HepG2 (cell line): ENCODE measurements around the gene DCP1B. TPM values are rescaled to one million over a fixed set of nuclear protein-coding genes. Genes with fewer than 3 reads are reported as not detected.

ENCODE experiments used
- ATAC-seq: fragments of 200-7000 bp; cut with Tn5 transposase; 3 replicates; pipeline ENCODE4 v1.9.1; 2020; ENCODE audit warnings: mild to moderate bottlenecking, moderate library complexity
- BruUV-seq: library from RNA; stranded (reverse); fragments of 400-500 nt; replicated peaks from 2 replicates; lab custom pipeline; 2021; lab: Mats Ljungman, UMichigan
- CTCF ChIA-PET: fragments of 300-600 bp; formaldehyde crosslinking; extraction: SDS; loops from one replicate; lab custom pipeline; 2021; ENCODE audit warnings: low total read pairs, inconsistent platforms, low intra/inter-chr PET ratio; lab: Yijun Ruan, JAX
- POLR2A ChIA-PET: fragments of 350-600 bp; sonication (Branson Sonifier 250); formaldehyde crosslinking; loops from one replicate; lab custom pipeline; 2020; ENCODE audit warnings: antibody characterized with exemption, inconsistent platforms; lab: Yijun Ruan, JAX
- DNase-seq: peaks from one replicate; pipeline ENCODE4 v3.0.0-alpha.2; 2015; ENCODE audit warnings: low spot score
- FAIRE-seq: peaks from 3 replicates; lab custom pipeline; 2011; peaks lifted over from hg19 to GRCh38; lab: Jason Lieb, UNC
- H2AFZ ChIP-seq: one replicate; pipeline ENCODE4 v1.6.1; 2011; ENCODE audit warnings: low read length, inconsistent platforms
- H3K27ac ChIP-seq: fragments of 300-600 bp; 3 replicates; pipeline ENCODE4 v1.8.0; 2011; ENCODE audit warnings: mixed run types, mild to moderate bottlenecking, mixed read lengths, low read length, inconsistent platforms; ENCODE audit not compliant: insufficient read depth; ENCODE audit errors: extremely low read length
- H3K27me3 ChIP-seq, 2 experiments: fragments of 200-600 bp in 1 of 2; 2 replicates in 1 of 2; 3 replicates in 1 of 2; pipeline versions ENCODE4 v1.6.0 to v1.8.0; 2011; ENCODE audit warnings: low read length in 2 of 2, mild to moderate bottlenecking in 2 of 2, moderate library complexity in 2 of 2, inconsistent platforms in 1 of 2; ENCODE audit not compliant: insufficient read depth in 2 of 2, control insufficient read depth in 1 of 2
- H3K36me3 ChIP-seq, 2 experiments: fragments of 200-600 bp in 1 of 2; replicated peaks in 1 of 2; 2 replicates in 1 of 2; 3 replicates in 1 of 2; pipeline versions ENCODE4 v1.5.1 to v1.8.0; 2011; ENCODE audit warnings: low read length in 2 of 2, inconsistent platforms in 1 of 2; ENCODE audit not compliant: insufficient read depth in 2 of 2, control insufficient read depth in 1 of 2
- H3K4me1 ChIP-seq: 2 replicates; pipeline ENCODE4 v1.5.1; 2012; ENCODE audit warnings: low read length, inconsistent platforms; ENCODE audit not compliant: insufficient read depth
- H3K4me2 ChIP-seq: 2 replicates; pipeline ENCODE4 v1.6.0; 2011; ENCODE audit warnings: low read depth, low read length, inconsistent platforms
- H3K4me3 ChIP-seq, 3 experiments: fragments of 200-600 bp in 1 of 3; sonication (generic), shearing (Covaris generic) in 1 of 3; replicated peaks in 1 of 3; 2 replicates each; pipeline ENCODE4 v1.5.1; 2011 to 2016; ENCODE audit warnings: low read length in 3 of 3, inconsistent platforms in 2 of 3, low read depth in 2 of 3, mild to moderate bottlenecking in 2 of 3, control low read depth in 1 of 3, mixed read lengths in 1 of 3; ENCODE audit not compliant: insufficient read depth in 1 of 3
- H3K79me2 ChIP-seq: one replicate; pipeline ENCODE4 v1.6.1; 2011; ENCODE audit warnings: low read length, inconsistent platforms; ENCODE audit not compliant: insufficient read depth
- H3K9ac ChIP-seq: 2 replicates; pipeline ENCODE4 v1.6.0; 2011; ENCODE audit warnings: mild to moderate bottlenecking, low read depth, low read length, inconsistent platforms; ENCODE audit not compliant: insufficient read depth
- H3K9me3 ChIP-seq: 2 replicates; pipeline ENCODE4 v1.5.1; 2012; ENCODE audit warnings: mild to moderate bottlenecking, low read length
- H4K20me1 ChIP-seq: 2 replicates; pipeline ENCODE4 v1.6.0; 2011; ENCODE audit warnings: inconsistent platforms, mild to moderate bottlenecking, low read length, moderate library complexity; ENCODE audit not compliant: insufficient read depth
- BHLHE40 ChIP-seq: IDR thresholded peaks from 2 replicates; pipeline ENCODE4 v1.6.1; 2011; ENCODE audit warnings: low read length, improper control_type of control experiment
- DMAP1 ChIP-seq: IDR thresholded peaks from 2 replicates; pipeline ENCODE4 v1.6.1; 2016
- FOXK1 ChIP-seq: sonication (generic); formaldehyde crosslinking; IDR thresholded peaks from 2 replicates; pipeline ENCODE4 v1.4.0; 2020; ENCODE audit warnings: low read depth, missing genetic modification reagents, borderline replicate concordance
- HOXD1 ChIP-seq: sonication (generic); formaldehyde crosslinking; IDR thresholded peaks from 2 replicates; pipeline ENCODE4 v1.5.0; 2020; ENCODE audit warnings: missing genetic modification reagents
- PLRG1 ChIP-seq: fragments of 450-650 bp; conservative IDR thresholded peaks from 2 replicates; pipeline ENCODE4 v1.6.1; 2016
- PTBP1 ChIP-seq: fragments of 200-400 bp; formaldehyde crosslinking; IDR thresholded peaks from 2 replicates; pipeline ENCODE4 v1.6.1; 2018; ENCODE audit warnings: low read length, low read depth; ENCODE audit not compliant: poor library complexity, severe bottlenecking
- STAG1 ChIP-seq: sonication (generic); formaldehyde crosslinking; IDR thresholded peaks from 2 replicates; pipeline ENCODE4 v1.4.0; 2020; ENCODE audit warnings: missing genetic modification reagents
- TBX3 ChIP-seq: fragments of 450-650 bp; IDR thresholded peaks from 2 replicates; pipeline ENCODE4 v1.6.1; 2017; ENCODE audit warnings: antibody characterized with exemption, mild to moderate bottlenecking, inconsistent platforms, borderline replicate concordance
- ZNF468 ChIP-seq: sonication (generic); formaldehyde crosslinking; IDR thresholded peaks from 2 replicates; pipeline ENCODE4 v1.8.0; 2022; ENCODE audit warnings: mild to moderate bottlenecking, moderate library complexity, missing genetic modification reagents
- ZNF546 ChIP-seq: sonication (generic); formaldehyde crosslinking; conservative IDR thresholded peaks from 2 replicates; pipeline ENCODE4 v1.8.1; 2023; ENCODE audit warnings: mild to moderate bottlenecking, missing genetic modification reagents
- WGBS: methylation state at CpG from one replicate; pipeline ENCODE4 v1.1.6; 2017; ENCODE audit warnings: low lambda C conversion rate; 5-methylcytosine and 5-hydroxymethylcytosine counted together
- in situ Hi-C: cut with HindIII; loops from 2 replicates; pipeline ENCODE4 v1.10.0; 2017; ENCODE audit warnings: low pct_unique_long_range_greater_than_20kb; ENCODE audit not compliant: extremely low pct_ligation_motif_present
- intact Hi-C: fragments of 100-400 bp; cut with micrococcal nuclease; formaldehyde crosslinking; loops from one replicate; pipeline ENCODE4 v1.10.0; 2022; ENCODE audit not compliant: unreplicated experiment
- polyA plus RNA-seq, 8 experiments: library from polyadenylated mRNA; depleted of rRNA in 3 of 8; stranded (reverse) in 7 of 8; unstranded in 1 of 8; fragments of >200 nt; fragmentation: Illumina TruSeq in 4 of 8; extraction: Trizol in 4 of 8; gene quantifications; 2 replicates each; pipeline versions ENCODE4 v1.2.1 to v1.2.3, GENCODE V29; 2011 to 2016; ENCODE audit warnings: low read depth in 4 of 8, missing spikeins in 1 of 8, mixed read lengths in 1 of 8; ENCODE audit not compliant: insufficient read depth in 1 of 8
- total RNA-seq, 5 experiments: library from RNA; depleted of rRNA; stranded (reverse); fragments of >200 nt; fragmentation: Illumina TruSeq; extraction: Trizol; gene quantifications; 2 replicates each; pipeline ENCODE4 v1.2.3, GENCODE V29; 2016; ENCODE audit warnings: low read depth in 1 of 5
- TF ChIP-seq, protein P1 (sequence below): sonication (generic); formaldehyde crosslinking; IDR thresholded peaks from 2 replicates; pipeline ENCODE4 v1.4.0; 2020; ENCODE audit warnings: missing genetic modification reagents
- TF ChIP-seq, protein P2 (sequence below): sonication (generic); formaldehyde crosslinking; IDR thresholded peaks from 2 replicates; pipeline ENCODE4; 2020; ENCODE audit warnings: missing genetic modification reagents, mild to moderate bottlenecking, borderline replicate concordance
- TF ChIP-seq, protein P3 (sequence below), 2 experiments: fragments of 450-650 bp in 1 of 2; sonication (generic) in 1 of 2; formaldehyde crosslinking; IDR thresholded peaks; 2 replicates each; pipeline versions ENCODE4 v1.5.0 to v1.8.0; 2020 to 2022; ENCODE audit warnings: mild to moderate bottlenecking in 1 of 2, missing genetic modification reagents in 1 of 2
- TF ChIP-seq, protein P4 (sequence below): sonication (generic); formaldehyde crosslinking; IDR thresholded peaks from 2 replicates; pipeline ENCODE4 v1.4.0; 2020; ENCODE audit warnings: mild to moderate bottlenecking, missing genetic modification reagents

Gene DCP1B
- total and polyA plus RNA-seq, 2 of the 13 experiments (the other 11 are each of a cell fraction or from before 2014, with no cell fraction given): 11.4 to 27.2 TPM

DNA sequence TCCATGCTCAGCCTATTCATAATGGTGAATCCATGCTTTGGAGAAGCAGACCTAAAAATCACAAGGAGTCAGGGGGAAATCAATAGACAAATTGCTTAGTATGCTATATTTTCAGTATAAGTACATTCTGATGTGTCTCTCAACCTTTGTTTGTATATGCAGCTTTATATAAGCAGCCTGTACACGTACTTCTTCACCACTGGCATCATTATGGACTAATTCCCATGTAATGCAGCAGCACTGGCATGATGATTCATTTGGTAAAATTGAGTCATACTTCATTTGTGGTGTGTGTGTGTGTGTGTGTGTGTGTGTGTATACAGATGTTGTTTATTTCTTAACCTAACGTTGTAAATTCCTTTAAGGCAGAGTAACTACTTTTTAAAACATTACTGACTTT lies 10.9 kb downstream of the DCP1B start (continued):
- TF ChIP-seq FOXK1 (CRISPR knock-in tag): 0 out of 2 replicates have a peak, but pooled peaks have one; percentile 6
- TF ChIP-seq, protein P1, sequence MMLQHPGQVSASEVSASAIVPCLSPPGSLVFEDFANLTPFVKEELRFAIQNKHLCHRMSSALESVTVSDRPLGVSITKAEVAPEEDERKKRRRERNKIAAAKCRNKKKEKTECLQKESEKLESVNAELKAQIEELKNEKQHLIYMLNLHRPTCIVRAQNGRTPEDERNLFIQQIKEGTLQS (CRISPR knock-in tag): no peak
- TF ChIP-seq, protein P2, sequence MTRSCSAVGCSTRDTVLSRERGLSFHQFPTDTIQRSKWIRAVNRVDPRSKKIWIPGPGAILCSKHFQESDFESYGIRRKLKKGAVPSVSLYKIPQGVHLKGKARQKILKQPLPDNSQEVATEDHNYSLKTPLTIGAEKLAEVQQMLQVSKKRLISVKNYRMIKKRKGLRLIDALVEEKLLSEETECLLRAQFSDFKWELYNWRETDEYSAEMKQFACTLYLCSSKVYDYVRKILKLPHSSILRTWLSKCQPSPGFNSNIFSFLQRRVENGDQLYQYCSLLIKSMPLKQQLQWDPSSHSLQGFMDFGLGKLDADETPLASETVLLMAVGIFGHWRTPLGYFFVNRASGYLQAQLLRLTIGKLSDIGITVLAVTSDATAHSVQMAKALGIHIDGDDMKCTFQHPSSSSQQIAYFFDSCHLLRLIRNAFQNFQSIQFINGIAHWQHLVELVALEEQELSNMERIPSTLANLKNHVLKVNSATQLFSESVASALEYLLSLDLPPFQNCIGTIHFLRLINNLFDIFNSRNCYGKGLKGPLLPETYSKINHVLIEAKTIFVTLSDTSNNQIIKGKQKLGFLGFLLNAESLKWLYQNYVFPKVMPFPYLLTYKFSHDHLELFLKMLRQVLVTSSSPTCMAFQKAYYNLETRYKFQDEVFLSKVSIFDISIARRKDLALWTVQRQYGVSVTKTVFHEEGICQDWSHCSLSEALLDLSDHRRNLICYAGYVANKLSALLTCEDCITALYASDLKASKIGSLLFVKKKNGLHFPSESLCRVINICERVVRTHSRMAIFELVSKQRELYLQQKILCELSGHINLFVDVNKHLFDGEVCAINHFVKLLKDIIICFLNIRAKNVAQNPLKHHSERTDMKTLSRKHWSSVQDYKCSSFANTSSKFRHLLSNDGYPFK (CRISPR knock-in tag): no peak
- TF ChIP-seq DMAP1 (CRISPR knock-in tag): peak; percentile 1; the same call in 1 of the 2 replicates
- no peak for TF ChIP-seq STAG1 (CRISPR knock-in tag)
- TF ChIP-seq, protein P3, sequence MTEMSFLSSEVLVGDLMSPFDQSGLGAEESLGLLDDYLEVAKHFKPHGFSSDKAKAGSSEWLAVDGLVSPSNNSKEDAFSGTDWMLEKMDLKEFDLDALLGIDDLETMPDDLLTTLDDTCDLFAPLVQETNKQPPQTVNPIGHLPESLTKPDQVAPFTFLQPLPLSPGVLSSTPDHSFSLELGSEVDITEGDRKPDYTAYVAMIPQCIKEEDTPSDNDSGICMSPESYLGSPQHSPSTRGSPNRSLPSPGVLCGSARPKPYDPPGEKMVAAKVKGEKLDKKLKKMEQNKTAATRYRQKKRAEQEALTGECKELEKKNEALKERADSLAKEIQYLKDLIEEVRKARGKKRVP (CRISPR knock-in tag; IDR thresholded peaks at IDR 0.05): peak in 1 of 2 experiments; percentile 47; a peak in 1 of 4 replicates

DNA sequence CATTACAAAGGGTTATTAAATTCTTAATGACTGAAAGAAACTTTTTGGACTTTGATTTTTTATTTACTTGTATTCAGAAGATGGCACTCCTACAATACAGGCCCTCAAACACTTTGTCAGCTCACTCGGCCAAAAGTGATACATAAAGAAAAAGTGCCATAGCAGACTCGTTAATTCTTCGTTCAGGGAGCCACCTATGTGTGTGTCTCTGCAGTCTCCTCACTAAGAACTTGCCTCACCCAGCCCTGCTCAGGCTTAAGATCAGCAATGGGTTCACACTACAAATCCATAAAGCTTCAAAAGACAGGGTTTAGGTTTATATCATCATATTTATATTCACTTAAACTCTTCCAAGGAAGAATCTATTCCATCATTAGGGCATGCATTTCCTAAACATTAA lies 11.5 kb downstream of the DCP1B start:
- no peak for DNase-seq
- no peaks in the 10 kb centered on the region for H3K27me3 ChIP-seq
- no peak for ATAC-seq
- no peak overlapping the region for H2AFZ ChIP-seq
- H4K20me1 ChIP-seq: no peaks in the 10 kb centered on the region
- no peaks in the 10 kb centered on the region for H3K9me3 ChIP-seq
- peaks cover 48% of the 10 kb centered on the region for H3K4me1 ChIP-seq
- no peak overlapping the region; a peak in 1 of 6 replicates for H3K4me3 ChIP-seq
- ChIA-PET POLR2A (interaction anchor here (4.5 kb wide), 1 partner anchor 11 kb away, joined by 48 read pairs; the partner anchor contains the start of gene DCP1B), CTCF (no interaction called here)
- BruUV-seq: no TSS peak
- H3K79me2 ChIP-seq: no peaks in the 10 kb centered on the region
- peak overlapping the region; percentile 73 for H3K4me2 ChIP-seq
- TF ChIP-seq, protein P4, sequence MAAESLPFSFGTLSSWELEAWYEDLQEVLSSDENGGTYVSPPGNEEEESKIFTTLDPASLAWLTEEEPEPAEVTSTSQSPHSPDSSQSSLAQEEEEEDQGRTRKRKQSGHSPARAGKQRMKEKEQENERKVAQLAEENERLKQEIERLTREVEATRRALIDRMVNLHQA (CRISPR knock-in tag): no peak
- TF ChIP-seq PLRG1 (no peak), HOXD1 (no peak), ZNF468 (CRISPR knock-in tag) (no peak), TBX3 (no peak), BHLHE40 (no peak), PTBP1 (no peak), ZNF546 (no peak)
- peak overlapping the region; percentile 89 for H3K27ac ChIP-seq
- 92% methylated on average over 3 of the region's 3 CpGs for WGBS
- H3K36me3 ChIP-seq: peaks cover 3 to 21% of the 10 kb centered on the region in 2 experiments; a peak in 4 of 5 replicates
- peak overlapping the region; percentile 34; the same call in 1 of the 2 replicates for H3K9ac ChIP-seq
- intact Hi-C loops (no loop called here), in situ Hi-C loops (no loop called here)
- FAIRE-seq: no peak
